Measurements from ENCODE around the gene MIF. TPM values are rescaled to one million over a fixed set of nuclear protein-coding genes. Genes with fewer than 3 reads are reported as not detected.
A peak's percentile ranks its signal among the peaks of the same experiment; 100 is the strongest.

MIF gene
- total and polyA plus RNA-seq, 8 donors = 139 to 467 (median 211) TPM

DNA sequence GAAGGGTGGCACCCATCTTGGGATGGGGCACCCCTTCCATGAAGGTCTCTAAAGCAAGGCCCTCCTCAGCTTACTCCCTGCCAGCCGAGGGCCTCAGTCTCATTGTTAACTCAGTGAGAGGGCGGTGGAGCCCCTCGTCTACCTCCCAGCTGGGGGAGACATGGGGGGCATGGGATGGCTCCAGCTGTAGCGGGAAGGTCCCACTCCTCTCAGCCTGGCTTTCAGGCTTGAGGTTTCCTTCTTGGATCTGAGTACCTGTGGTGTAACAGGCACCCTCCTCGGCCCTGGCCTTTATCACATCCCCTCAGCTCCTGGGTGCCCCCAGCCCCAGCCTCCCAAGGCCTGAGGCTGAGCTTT is 2.0 kb downstream of the MIF start:
- no peak overlapping the region for H3K27ac ChIP-seq
- intact Hi-C loops (cut with DNase I) = no loop called here
- DNase-seq = no peak
- no peaks in the 10 kb centered on the region for H3K9me3 ChIP-seq
- peaks cover 0 to 26% of the 10 kb centered on the region in 2 donors for H3K36me3 ChIP-seq
- H3K27me3 ChIP-seq = no peaks in the 10 kb centered on the region
- H3K4me1 ChIP-seq = peaks cover 5 to 24% of the 10 kb centered on the region in 2 donors
- peak overlapping the region in 1 of 2 donors; percentile 86 for H3K4me3 ChIP-seq
- TF ChIP-seq, protein P1, sequence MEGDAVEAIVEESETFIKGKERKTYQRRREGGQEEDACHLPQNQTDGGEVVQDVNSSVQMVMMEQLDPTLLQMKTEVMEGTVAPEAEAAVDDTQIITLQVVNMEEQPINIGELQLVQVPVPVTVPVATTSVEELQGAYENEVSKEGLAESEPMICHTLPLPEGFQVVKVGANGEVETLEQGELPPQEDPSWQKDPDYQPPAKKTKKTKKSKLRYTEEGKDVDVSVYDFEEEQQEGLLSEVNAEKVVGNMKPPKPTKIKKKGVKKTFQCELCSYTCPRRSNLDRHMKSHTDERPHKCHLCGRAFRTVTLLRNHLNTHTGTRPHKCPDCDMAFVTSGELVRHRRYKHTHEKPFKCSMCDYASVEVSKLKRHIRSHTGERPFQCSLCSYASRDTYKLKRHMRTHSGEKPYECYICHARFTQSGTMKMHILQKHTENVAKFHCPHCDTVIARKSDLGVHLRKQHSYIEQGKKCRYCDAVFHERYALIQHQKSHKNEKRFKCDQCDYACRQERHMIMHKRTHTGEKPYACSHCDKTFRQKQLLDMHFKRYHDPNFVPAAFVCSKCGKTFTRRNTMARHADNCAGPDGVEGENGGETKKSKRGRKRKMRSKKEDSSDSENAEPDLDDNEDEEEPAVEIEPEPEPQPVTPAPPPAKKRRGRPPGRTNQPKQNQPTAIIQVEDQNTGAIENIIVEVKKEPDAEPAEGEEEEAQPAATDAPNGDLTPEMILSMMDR (IDR thresholded peaks at IDR 0.05) = no peak
- no peak for ATAC-seq

DNA sequence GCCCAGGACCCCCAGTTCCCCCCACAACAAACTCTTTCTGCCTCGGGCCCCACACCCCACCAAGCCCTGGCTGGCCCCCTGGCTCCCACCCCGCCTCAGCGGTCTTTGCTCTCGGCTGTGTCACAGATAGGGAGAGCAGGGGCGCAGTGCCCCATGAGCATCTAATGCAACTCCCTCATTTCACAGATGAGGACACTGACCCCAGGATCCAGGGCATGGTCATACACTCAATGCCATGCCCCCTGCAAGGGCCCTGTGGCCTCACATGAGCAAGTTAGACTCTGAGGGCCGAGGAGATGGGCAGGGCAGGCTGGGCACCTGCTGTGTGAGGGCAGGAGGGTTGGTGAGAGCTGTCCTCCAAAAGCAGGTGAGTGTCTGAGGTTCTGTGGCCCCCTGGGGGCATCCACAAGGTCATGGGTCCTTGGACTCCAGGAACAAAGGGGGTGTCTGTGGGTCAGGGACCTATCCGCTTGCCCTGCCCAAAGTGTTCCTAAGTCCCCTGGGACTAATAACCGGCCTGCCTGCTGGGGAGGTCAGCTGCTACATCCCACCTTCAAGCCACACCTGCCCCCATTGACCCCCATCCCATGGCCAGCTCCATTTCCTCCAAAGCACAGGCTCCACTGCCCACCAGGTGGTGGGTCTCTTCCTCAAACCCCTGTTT is 2.5 kb downstream of the MIF start:
- no peak overlapping the region for H3K4me3 ChIP-seq
- no peaks in the 10 kb centered on the region for H3K27me3 ChIP-seq
- TF ChIP-seq, protein P1 (IDR thresholded peaks at IDR 0.05) = no peak
- peaks cover 5 to 24% of the 10 kb centered on the region in 2 donors for H3K4me1 ChIP-seq
- intact Hi-C loops (cut with DNase I) = no loop called here
- H3K9me3 ChIP-seq = no peaks in the 10 kb centered on the region
- no peak overlapping the region for H3K27ac ChIP-seq
- ATAC-seq (no peak), DNase-seq (no peak)
- H3K36me3 ChIP-seq = peaks cover 0 to 26% of the 10 kb centered on the region in 2 donors

DNA sequence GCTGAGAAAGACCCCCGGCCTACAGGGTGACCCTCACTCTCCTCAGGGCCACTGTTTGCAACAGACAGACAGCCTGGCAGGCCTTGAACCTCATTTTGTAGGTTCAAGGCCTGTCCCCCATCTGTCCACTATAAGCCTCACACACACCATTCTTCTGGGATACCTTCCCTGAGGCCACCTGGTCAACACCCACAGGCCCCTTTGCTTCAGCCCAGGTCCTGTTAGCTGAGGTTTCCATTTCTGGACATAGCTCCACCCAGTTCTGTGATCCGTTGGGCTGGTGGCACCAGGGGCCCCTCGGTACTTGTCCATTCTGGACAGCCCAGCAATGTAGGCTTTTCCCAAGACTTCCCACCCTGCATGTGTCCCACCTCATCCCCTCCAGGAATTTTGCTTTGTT is 3.1 kb downstream of the MIF start:
- ATAC-seq = no peak
- DNase-seq = no peak
- Histone ChIP-seq H3K27ac (no peak overlapping the region), H3K27me3 (no peaks in the 10 kb centered on the region), H3K9me3 (no peaks in the 10 kb centered on the region), H3K4me1 (peaks cover 5 to 24% of the 10 kb centered on the region in 2 donors), H3K36me3 (peaks cover 0 to 26% of the 10 kb centered on the region in 2 donors), H3K4me3 (no peak overlapping the region)
- TF ChIP-seq, protein P1 (IDR thresholded peaks at IDR 0.05) = no peak
- intact Hi-C loops (cut with DNase I) = no loop called here

- H3K4me1 ChIP-seq = peaks cover 5 to 24% of the 10 kb centered on the region in 2 donors
- H3K36me3 ChIP-seq = peaks cover 0 to 26% of the 10 kb centered on the region in 2 donors
- no peaks in the 10 kb centered on the region for H3K27me3 ChIP-seq
- H3K9me3 ChIP-seq = no peaks in the 10 kb centered on the region
- DNase-seq (no peak), ATAC-seq (no peak)
- TF ChIP-seq, protein P1 (IDR thresholded peaks at IDR 0.05) = no peak
- H3K27ac ChIP-seq = no peak overlapping the region
- H3K4me3 ChIP-seq = no peak overlapping the region
- intact Hi-C loops (cut with DNase I) = no loop called here
Observed at GRCh38 chr22:23898006-23898974, 4.1 kb downstream of the MIF start.

All from left lung (tissue), 10 donors.